HEK293 (cell line): ENCODE results near the gene HECTD4.

Experiments used
- GLI2 ChIP-seq: fragments of 450-650 bp; formaldehyde crosslinking; IDR thresholded peaks from 2 replicates; pipeline ENCODE4; 2017; ENCODE audit warnings: missing biosample characterization, missing genetic modification characterization, low read depth, borderline replicate concordance
- HOXA7 ChIP-seq: sonication (generic); formaldehyde crosslinking; IDR thresholded peaks from 2 replicates; pipeline ENCODE4 v1.8.1; 2022; ENCODE audit warnings: missing genetic modification reagents, borderline replicate concordance
- HOXD13 ChIP-seq: sonication (generic); formaldehyde crosslinking; IDR thresholded peaks from 2 replicates; pipeline ENCODE4 v1.8.0; 2022; ENCODE audit warnings: missing genetic modification reagents, borderline replicate concordance
- KLF16 ChIP-seq: fragments of 450-650 bp; formaldehyde crosslinking; IDR thresholded peaks from 2 replicates; pipeline ENCODE4 v1.5.1; 2017; ENCODE audit warnings: missing biosample characterization, missing genetic modification characterization
- ZFHX2 ChIP-seq: fragments of 450-650 bp; formaldehyde crosslinking; conservative IDR thresholded peaks from 2 replicates; pipeline ENCODE4 v1.5.1; 2016; ENCODE audit warnings: missing biosample characterization, missing genetic modification characterization
- ZFP69B ChIP-seq: fragments of 450-650 bp; formaldehyde crosslinking; IDR thresholded peaks from 2 replicates; pipeline ENCODE4 v1.5.1; 2016; ENCODE audit warnings: missing biosample characterization, missing genetic modification characterization
- ZNF146 ChIP-seq: fragments of 450-650 bp; formaldehyde crosslinking; IDR thresholded peaks from 2 replicates; pipeline ENCODE4 v1.5.1; 2016; ENCODE audit warnings: missing biosample characterization, missing genetic modification characterization
- ZNF169 ChIP-seq: fragments of 450-650 bp; formaldehyde crosslinking; IDR thresholded peaks from 2 replicates; pipeline ENCODE4 v1.5.1; 2016; ENCODE audit warnings: missing biosample characterization, missing genetic modification characterization
- ZNF2 ChIP-seq: fragments of 450-650 bp; formaldehyde crosslinking; IDR thresholded peaks from 2 replicates; pipeline ENCODE4 v1.5.1; 2016; ENCODE audit warnings: missing biosample characterization, missing genetic modification characterization
- ZNF202 ChIP-seq: fragments of 450-650 bp; formaldehyde crosslinking; IDR thresholded peaks from 2 replicates; pipeline ENCODE4 v1.5.1; 2016; ENCODE audit warnings: missing biosample characterization, missing genetic modification characterization, borderline replicate concordance
- ZNF214 ChIP-seq: fragments of 450-650 bp; formaldehyde crosslinking; IDR thresholded peaks from 2 replicates; pipeline ENCODE4 v1.5.1; 2017; ENCODE audit warnings: missing biosample characterization, mild to moderate bottlenecking, missing genetic modification characterization, borderline replicate concordance
- ZNF274 ChIP-seq, 2 experiments: fragments of 200-500 bp in 1 of 2; fragments of 450-650 bp in 1 of 2; sonication (Bioruptor generic) in 1 of 2; formaldehyde crosslinking in 1 of 2; IDR thresholded peaks; 2 replicates each; pipeline versions ENCODE4 v1.5.1 to v1.6.1; 2014 to 2016; ENCODE audit warnings: borderline replicate concordance in 1 of 2, inconsistent platforms in 1 of 2, low read length in 1 of 2, missing biosample characterization in 1 of 2, missing genetic modification characterization in 1 of 2
- ZNF394 ChIP-seq: fragments of 450-650 bp; formaldehyde crosslinking; IDR thresholded peaks from 2 replicates; pipeline ENCODE4 v1.5.1; 2016; ENCODE audit warnings: missing biosample characterization, missing genetic modification characterization, mild to moderate bottlenecking, moderate library complexity, borderline replicate concordance
- ZNF560 ChIP-seq: fragments of 450-650 bp; formaldehyde crosslinking; IDR thresholded peaks from 2 replicates; pipeline ENCODE4 v1.5.1; 2017; ENCODE audit warnings: missing biosample characterization, missing genetic modification characterization, borderline replicate concordance
- ZNF747 ChIP-seq: fragments of 450-650 bp; formaldehyde crosslinking; IDR thresholded peaks from 2 replicates; pipeline ENCODE4 v1.5.1; 2016; ENCODE audit warnings: missing biosample characterization, missing genetic modification characterization
- ZNF76 ChIP-seq: fragments of 450-650 bp; formaldehyde crosslinking; IDR thresholded peaks from 2 replicates; pipeline ENCODE4; 2016; ENCODE audit warnings: low read depth, missing biosample characterization, missing genetic modification characterization, borderline replicate concordance
- ZNF830 ChIP-seq: fragments of 450-650 bp; IDR thresholded peaks from 2 replicates; pipeline ENCODE4 v1.5.0; 2018; ENCODE audit warnings: missing biosample characterization, missing genetic modification characterization, low read depth, mild to moderate bottlenecking, moderate library complexity
- ZSCAN30 ChIP-seq: fragments of 450-650 bp; IDR thresholded peaks from 2 replicates; pipeline ENCODE4 v1.5.1; 2018; ENCODE audit warnings: missing biosample characterization, mild to moderate bottlenecking, missing genetic modification characterization, moderate library complexity
- TF ChIP-seq, protein P1 (sequence below): fragments of 450-650 bp; formaldehyde crosslinking; IDR thresholded peaks from 2 replicates; pipeline ENCODE4 v1.5.1; 2016; ENCODE audit warnings: missing biosample characterization, missing genetic modification characterization
- TF ChIP-seq, protein P2 (sequence below): fragments of 450-650 bp; formaldehyde crosslinking; IDR thresholded peaks from 2 replicates; pipeline ENCODE4 v1.5.1; 2016; ENCODE audit warnings: missing biosample characterization, missing genetic modification characterization, borderline replicate concordance
- TF ChIP-seq, protein P3 (sequence below): fragments of 450-650 bp; formaldehyde crosslinking; IDR thresholded peaks from 2 replicates; pipeline ENCODE4 v1.5.1; 2016; ENCODE audit warnings: missing biosample characterization, missing genetic modification characterization
- TF ChIP-seq, protein P4 (sequence below): fragments of 450-650 bp; formaldehyde crosslinking; IDR thresholded peaks from 2 replicates; pipeline ENCODE4; 2016; ENCODE audit warnings: missing biosample characterization, missing genetic modification characterization
- TF ChIP-seq, protein P5 (sequence below): fragments of 450-650 bp; formaldehyde crosslinking; IDR thresholded peaks from 2 replicates; pipeline ENCODE4 v1.5.1; 2016; ENCODE audit warnings: missing biosample characterization, missing genetic modification characterization

The HECTD4 gene

DNA sequence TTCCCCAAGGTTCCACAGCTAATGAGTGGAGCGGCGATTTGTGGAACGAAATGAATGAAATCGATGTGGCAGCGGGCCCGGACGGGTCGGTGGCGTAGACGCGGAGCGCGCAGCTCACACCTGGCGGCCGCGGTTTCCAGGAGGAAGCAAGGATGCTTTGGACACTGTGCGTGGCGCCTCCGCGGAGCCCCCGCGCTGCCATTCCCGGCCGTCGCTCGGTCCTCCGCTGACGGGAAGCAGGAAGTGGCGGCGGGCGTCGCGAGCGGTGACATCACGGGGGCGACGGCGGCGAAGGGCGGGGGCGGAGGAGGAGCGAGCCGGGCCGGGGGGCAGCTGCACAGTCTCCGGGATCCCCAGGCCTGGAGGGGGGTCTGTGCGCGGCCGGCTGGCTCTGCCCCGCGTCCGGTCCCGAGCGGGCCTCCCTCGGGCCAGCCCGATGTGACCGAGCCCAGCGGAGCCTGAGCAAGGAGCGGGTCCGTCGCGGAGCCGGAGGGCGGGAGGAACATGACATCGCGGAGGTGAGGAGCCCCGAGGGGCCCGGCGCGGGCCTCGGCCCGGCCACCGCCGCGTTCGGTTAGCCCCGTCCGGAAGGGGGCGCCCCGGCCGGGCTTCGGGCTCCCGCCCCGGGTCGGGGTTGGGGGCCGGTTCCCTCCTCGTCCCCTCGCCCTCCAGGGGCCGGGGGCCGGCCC lies 36.5 kb upstream of the HECTD4 start, which contains the start of gene PTPN11 (continued):
- TF ChIP-seq HOXA7 (CRISPR knock-in tag): no peak
- TF ChIP-seq, protein P1, sequence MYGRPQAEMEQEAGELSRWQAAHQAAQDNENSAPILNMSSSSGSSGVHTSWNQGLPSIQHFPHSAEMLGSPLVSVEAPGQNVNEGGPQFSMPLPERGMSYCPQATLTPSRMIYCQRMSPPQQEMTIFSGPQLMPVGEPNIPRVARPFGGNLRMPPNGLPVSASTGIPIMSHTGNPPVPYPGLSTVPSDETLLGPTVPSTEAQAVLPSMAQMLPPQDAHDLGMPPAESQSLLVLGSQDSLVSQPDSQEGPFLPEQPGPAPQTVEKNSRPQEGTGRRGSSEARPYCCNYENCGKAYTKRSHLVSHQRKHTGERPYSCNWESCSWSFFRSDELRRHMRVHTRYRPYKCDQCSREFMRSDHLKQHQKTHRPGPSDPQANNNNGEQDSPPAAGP (tag by site-specific recombination): peak; percentile 63; the same call in 1 of the 2 replicates
- no peak for TF ChIP-seq ZNF560 (tag by site-specific recombination)
- TF ChIP-seq ZNF169 (tag by site-specific recombination): no peak
- no peak for TF ChIP-seq ZNF202 (tag by site-specific recombination)
- no peak for TF ChIP-seq GLI2 (tag by site-specific recombination)
- TF ChIP-seq ZFP69B (tag by site-specific recombination): 0 out of 2 replicates have a peak, but pooled peaks have one; percentile 20
- TF ChIP-seq ZSCAN30 (tag by site-specific recombination): no peak; the same call in 1 of the 2 replicates
- TF ChIP-seq, protein P2, sequence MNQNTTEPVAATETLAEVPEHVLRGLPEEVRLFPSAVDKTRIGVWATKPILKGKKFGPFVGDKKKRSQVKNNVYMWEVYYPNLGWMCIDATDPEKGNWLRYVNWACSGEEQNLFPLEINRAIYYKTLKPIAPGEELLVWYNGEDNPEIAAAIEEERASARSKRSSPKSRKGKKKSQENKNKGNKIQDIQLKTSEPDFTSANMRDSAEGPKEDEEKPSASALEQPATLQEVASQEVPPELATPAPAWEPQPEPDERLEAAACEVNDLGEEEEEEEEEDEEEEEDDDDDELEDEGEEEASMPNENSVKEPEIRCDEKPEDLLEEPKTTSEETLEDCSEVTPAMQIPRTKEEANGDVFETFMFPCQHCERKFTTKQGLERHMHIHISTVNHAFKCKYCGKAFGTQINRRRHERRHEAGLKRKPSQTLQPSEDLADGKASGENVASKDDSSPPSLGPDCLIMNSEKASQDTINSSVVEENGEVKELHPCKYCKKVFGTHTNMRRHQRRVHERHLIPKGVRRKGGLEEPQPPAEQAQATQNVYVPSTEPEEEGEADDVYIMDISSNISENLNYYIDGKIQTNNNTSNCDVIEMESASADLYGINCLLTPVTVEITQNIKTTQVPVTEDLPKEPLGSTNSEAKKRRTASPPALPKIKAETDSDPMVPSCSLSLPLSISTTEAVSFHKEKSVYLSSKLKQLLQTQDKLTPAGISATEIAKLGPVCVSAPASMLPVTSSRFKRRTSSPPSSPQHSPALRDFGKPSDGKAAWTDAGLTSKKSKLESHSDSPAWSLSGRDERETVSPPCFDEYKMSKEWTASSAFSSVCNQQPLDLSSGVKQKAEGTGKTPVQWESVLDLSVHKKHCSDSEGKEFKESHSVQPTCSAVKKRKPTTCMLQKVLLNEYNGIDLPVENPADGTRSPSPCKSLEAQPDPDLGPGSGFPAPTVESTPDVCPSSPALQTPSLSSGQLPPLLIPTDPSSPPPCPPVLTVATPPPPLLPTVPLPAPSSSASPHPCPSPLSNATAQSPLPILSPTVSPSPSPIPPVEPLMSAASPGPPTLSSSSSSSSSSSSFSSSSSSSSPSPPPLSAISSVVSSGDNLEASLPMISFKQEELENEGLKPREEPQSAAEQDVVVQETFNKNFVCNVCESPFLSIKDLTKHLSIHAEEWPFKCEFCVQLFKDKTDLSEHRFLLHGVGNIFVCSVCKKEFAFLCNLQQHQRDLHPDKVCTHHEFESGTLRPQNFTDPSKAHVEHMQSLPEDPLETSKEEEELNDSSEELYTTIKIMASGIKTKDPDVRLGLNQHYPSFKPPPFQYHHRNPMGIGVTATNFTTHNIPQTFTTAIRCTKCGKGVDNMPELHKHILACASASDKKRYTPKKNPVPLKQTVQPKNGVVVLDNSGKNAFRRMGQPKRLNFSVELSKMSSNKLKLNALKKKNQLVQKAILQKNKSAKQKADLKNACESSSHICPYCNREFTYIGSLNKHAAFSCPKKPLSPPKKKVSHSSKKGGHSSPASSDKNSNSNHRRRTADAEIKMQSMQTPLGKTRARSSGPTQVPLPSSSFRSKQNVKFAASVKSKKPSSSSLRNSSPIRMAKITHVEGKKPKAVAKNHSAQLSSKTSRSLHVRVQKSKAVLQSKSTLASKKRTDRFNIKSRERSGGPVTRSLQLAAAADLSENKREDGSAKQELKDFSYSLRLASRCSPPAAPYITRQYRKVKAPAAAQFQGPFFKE: no peak
- TF ChIP-seq ZNF76 (tag by site-specific recombination): peak; percentile 87
- TF ChIP-seq ZFHX2 (tag by site-specific recombination): peak; percentile 89
- TF ChIP-seq ZNF830 (tag by site-specific recombination): no peak
- TF ChIP-seq KLF16 (tag by site-specific recombination): peak; percentile 62
- no peak for TF ChIP-seq ZNF146 (tag by site-specific recombination)
- no peak for TF ChIP-seq ZNF747 (tag by site-specific recombination)
- TF ChIP-seq, protein P3, sequence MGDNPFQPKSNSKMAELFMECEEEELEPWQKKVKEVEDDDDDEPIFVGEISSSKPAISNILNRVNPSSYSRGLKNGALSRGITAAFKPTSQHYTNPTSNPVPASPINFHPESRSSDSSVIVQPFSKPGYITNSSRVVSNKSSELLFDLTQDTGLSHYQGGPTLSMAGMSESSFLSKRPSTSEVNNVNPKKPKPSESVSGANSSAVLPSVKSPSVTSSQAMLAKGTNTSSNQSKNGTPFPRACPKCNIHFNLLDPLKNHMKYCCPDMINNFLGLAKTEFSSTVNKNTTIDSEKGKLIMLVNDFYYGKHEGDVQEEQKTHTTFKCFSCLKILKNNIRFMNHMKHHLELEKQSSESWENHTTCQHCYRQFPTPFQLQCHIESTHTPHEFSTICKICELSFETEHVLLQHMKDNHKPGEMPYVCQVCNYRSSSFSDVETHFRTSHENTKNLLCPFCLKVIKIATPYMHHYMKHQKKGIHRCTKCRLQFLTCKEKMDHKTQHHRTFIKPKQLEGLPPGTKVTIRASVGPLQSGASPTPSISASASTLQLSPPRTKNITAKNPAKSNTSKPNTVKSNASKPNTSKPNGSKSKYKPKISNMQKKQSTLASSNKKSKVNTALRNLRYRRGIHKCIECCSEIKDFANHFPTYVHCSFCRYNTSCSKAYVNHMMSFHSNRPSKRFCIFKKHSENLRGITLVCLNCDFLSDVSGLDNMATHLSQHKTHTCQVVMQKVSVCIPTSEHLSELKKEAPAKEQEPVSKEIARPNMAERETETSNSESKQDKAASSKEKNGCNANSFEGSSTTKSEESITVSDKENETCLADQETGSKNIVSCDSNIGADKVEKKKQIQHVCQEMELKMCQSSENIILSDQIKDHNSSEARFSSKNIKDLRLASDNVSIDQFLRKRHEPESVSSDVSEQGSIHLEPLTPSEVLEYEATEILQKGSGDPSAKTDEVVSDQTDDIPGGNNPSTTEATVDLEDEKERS (tag by site-specific recombination): no peak
- no peak for TF ChIP-seq ZNF214 (tag by site-specific recombination)
- TF ChIP-seq, protein P4, sequence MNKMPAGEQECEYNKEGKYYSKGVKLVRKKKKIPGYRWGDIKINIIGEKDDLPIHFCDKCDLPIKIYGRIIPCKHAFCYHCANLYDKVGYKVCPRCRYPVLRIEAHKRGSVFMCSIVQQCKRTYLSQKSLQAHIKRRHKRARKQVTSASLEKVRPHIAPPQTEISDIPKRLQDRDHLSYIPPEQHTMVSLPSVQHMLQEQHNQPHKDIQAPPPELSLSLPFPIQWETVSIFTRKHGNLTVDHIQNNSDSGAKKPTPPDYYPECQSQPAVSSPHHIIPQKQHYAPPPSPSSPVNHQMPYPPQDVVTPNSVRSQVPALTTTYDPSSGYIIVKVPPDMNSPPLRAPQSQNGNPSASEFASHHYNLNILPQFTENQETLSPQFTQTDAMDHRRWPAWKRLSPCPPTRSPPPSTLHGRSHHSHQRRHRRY (tag by site-specific recombination): no peak
- TF ChIP-seq ZNF274 (IDR thresholded peaks at IDR 0.05; ENCODE audit: low read length): no peak
- no peak for TF ChIP-seq ZNF274 (tag by site-specific recombination; IDR thresholded peaks at IDR 0.05; ENCODE audit: borderline replicate concordance)
- TF ChIP-seq, protein P5, sequence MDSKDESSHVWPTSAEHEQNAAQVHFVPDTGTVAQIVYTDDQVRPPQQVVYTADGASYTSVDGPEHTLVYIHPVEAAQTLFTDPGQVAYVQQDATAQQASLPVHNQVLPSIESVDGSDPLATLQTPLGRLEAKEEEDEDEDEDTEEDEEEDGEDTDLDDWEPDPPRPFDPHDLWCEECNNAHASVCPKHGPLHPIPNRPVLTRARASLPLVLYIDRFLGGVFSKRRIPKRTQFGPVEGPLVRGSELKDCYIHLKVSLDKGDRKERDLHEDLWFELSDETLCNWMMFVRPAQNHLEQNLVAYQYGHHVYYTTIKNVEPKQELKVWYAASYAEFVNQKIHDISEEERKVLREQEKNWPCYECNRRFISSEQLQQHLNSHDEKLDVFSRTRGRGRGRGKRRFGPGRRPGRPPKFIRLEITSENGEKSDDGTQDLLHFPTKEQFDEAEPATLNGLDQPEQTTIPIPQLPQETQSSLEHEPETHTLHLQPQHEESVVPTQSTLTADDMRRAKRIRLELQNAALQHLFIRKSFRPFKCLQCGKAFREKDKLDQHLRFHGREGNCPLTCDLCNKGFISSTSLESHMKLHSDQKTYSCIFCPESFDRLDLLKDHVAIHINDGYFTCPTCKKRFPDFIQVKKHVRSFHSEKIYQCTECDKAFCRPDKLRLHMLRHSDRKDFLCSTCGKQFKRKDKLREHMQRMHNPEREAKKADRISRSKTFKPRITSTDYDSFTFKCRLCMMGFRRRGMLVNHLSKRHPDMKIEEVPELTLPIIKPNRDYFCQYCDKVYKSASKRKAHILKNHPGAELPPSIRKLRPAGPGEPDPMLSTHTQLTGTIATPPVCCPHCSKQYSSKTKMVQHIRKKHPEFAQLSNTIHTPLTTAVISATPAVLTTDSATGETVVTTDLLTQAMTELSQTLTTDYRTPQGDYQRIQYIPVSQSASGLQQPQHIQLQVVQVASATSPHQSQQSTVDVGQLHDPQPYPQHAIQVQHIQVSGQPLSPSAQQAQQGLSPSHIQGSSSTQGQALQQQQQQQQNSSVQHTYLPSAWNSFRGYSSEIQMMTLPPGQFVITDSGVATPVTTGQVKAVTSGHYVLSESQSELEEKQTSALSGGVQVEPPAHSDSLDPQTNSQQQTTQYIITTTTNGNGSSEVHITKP: peak; percentile 19; the same call in 1 of the 2 replicates
- peak; percentile 26; the same call in 1 of the 2 replicates for TF ChIP-seq ZNF2 (tag by site-specific recombination)
- peak; percentile 30; the same call in 1 of the 2 replicates for TF ChIP-seq ZNF394 (tag by site-specific recombination)
- no peak for TF ChIP-seq HOXD13
